GM19351 (cell line): ENCODE results near the gene EDC4.

Experiments used
- ATAC-seq: cut with Tn5 transposase; IDR thresholded peaks from one replicate; pipeline ENCODE4 v1.9.1; 2021; ENCODE audit warnings: mild to moderate bottlenecking, moderate library complexity; ENCODE audit not compliant: unreplicated experiment

Gene EDC4

GRCh38 chr16:67927131-67927941 is 54.5 kb downstream of the EDC4 start:
- no peak for ATAC-seq

DNA sequence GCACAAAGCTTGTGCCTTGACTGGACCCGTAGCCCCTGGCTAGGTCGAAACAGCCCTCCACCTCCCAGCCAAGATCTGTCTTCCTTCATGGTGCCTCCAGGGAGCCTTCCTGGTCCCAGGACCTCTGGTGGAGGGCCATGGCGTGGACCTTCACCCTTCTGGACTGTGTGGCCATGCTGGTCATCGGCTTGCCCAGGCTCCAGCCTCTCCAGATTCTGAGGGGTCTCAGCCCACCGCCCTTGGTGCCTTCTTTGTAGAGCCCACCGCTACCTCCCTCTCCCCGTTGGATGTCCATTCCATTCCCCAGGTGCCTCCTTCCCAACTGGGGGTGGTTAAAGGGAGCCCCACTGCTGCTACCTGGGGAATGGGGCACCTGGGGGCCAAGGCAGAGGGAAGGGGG is 55.3 kb downstream of the EDC4 start:
- ATAC-seq, result no peak

DNA sequence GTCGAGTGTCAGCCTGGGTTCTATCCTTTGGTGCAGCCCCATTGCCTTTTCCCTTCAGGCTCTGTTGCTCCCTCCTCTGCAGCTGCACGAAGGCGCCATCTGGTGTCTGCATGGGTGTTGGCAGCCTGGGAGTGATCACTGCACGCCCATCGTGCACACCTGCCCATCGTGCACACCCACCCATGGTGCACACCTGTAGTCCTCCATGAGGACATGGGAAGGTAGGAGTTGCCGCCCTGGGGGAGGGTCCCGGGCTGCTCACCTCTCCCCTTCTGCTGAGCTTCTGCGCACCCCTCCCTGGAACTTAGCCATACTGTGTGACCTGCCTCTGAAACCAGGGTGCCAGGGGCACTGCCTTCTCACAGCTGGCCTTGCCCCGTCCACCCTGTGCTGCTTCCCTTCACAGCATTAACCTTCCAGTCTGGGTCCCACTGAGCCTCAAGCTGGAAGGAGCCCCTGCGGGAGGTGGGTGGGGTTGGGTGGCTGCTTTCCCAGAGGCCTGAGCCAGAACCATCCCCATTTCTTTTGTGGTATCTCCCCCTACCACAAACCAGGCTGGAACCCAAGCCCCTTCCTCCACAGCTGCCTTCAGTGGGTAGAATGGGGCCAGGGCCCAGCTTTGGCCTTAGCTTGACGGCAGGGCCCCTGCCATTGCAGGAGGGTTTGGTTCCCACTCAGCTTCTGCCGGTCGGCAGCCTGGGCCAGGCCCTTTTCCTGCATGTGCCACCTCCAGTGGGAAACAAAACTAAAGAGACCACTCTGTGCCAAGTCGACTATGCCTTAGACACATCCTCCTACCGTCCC is 55.9 kb downstream of the EDC4 start:
- peak; percentile 53 for ATAC-seq

- ATAC-seq, result no peak
These were observed 57.3 kb downstream of the EDC4 start for GRCh38 chr16:67930191-67930590.

DNA sequence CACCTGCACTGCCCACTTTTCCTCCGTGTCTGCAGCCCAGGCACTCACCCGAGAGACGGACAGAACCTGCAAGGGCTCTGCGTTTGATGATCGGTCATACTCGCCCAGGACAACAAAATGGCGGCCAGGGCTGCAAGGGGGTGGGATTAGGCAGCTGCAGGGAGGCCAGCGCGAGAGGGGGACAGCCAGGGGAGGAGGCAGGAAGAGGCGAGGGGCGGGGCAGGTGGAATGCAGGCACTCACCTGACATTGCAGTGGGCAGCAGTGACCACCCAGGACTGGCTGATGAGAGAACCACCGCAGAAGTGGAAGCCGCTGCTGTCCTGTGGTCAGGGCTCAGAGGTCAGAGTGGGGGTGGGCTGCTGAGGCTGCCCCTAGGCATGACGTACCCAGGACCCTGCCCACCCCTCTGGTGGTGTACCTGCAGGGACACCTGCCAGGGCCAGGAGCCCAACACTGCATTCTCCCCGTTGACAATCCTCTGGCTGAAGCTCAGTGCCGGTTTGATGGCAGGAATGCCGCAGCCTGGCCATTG is 57.9 kb downstream of the EDC4 start:
- ATAC-seq, result no peak
